K562 (cell line): ENCODE measurements around the gene LZTR1. TPM values are rescaled to one million over a fixed set of nuclear protein-coding genes. Genes with fewer than 3 reads are reported as not detected.

Experiments used
- ATF6 ChIP-seq: sonication (generic); formaldehyde crosslinking; IDR thresholded peaks from 2 replicates; pipeline ENCODE4 v1.4.0; 2020; ENCODE audit warnings: mild to moderate bottlenecking, missing genetic modification reagents
- CHD2 ChIP-seq: IDR thresholded peaks from 2 replicates; pipeline ENCODE4 v1.6.1; 2011; ENCODE audit warnings: low read depth, low read length
- CXXC5 ChIP-seq: fragments of 250-450 bp; sonication (Bioruptor Pico); IDR thresholded peaks from 2 replicates; pipeline ENCODE4 v1.8.0; 2022; ENCODE audit warnings: inconsistent platforms, mild to moderate bottlenecking, moderate library complexity
- ELK1 ChIP-seq: sonication (generic); formaldehyde crosslinking; IDR thresholded peaks from 2 replicates; pipeline ENCODE4 v1.8.1; 2022; ENCODE audit warnings: missing genetic modification reagents
- ETS1 ChIP-seq: conservative IDR thresholded peaks from 2 replicates; pipeline ENCODE4 v1.6.1; 2011; ENCODE audit warnings: low read depth, mild to moderate bottlenecking, low read length; ENCODE audit not compliant: control insufficient read depth
- FOXP1 ChIP-seq: sonication (generic); formaldehyde crosslinking; IDR thresholded peaks from 2 replicates; pipeline ENCODE4 v1.8.0; 2022; ENCODE audit warnings: mild to moderate bottlenecking, missing genetic modification reagents
- HNRNPUL1 ChIP-seq: fragments of 200-400 bp; formaldehyde crosslinking; IDR thresholded peaks from 2 replicates; pipeline ENCODE4 v1.6.1; 2017; ENCODE audit warnings: low read length
- LARP7 ChIP-seq: fragments of 450-650 bp; IDR thresholded peaks from 2 replicates; pipeline ENCODE4 v1.6.1; 2016
- MIER1 ChIP-seq: fragments of 450-650 bp; IDR thresholded peaks from 2 replicates; pipeline ENCODE4 v1.6.1; 2016; ENCODE audit warnings: antibody characterized with exemption, mild to moderate bottlenecking, low read depth
- NR4A1 ChIP-seq, 2 experiments: fragments of 250-450 bp in 1 of 2; fragments of 450-650 bp in 1 of 2; sonication (Bioruptor Pico) in 1 of 2; IDR thresholded peaks; 2 replicates each; pipeline versions ENCODE4 v1.4.0 to v1.6.1; 2016 to 2020; ENCODE audit warnings: mild to moderate bottlenecking in 2 of 2, missing compliant biosample characterization in 1 of 2, missing genetic modification characterization in 1 of 2, moderate library complexity in 1 of 2
- SMARCA5 ChIP-seq: fragments of 450-650 bp; IDR thresholded peaks from 2 replicates; pipeline ENCODE4 v1.6.1; 2016
- TCF3 ChIP-seq: sonication (generic); formaldehyde crosslinking; IDR thresholded peaks from 2 replicates; pipeline ENCODE4 v1.4.0; 2020; ENCODE audit warnings: mild to moderate bottlenecking, missing genetic modification reagents
- THAP7 ChIP-seq: fragments of 250-450 bp; sonication (Bioruptor Pico); IDR thresholded peaks from 2 replicates; pipeline ENCODE4 v1.5.0; 2021
- USF1 ChIP-seq: sonication (generic); formaldehyde crosslinking; IDR thresholded peaks from 2 replicates; pipeline ENCODE4 v1.9.0; 2022; ENCODE audit warnings: mild to moderate bottlenecking, missing genetic modification reagents
- ZNF124 ChIP-seq: sonication (generic); formaldehyde crosslinking; IDR thresholded peaks from 2 replicates; pipeline ENCODE4 v1.8.1; 2022; ENCODE audit warnings: missing genetic modification reagents
- ZNF282 ChIP-seq: sonication (generic); formaldehyde crosslinking; IDR thresholded peaks from 2 replicates; pipeline ENCODE4 v1.8.1; 2023; ENCODE audit warnings: missing genetic modification reagents
- ZNF431 ChIP-seq: sonication (generic); formaldehyde crosslinking; IDR thresholded peaks from 2 replicates; pipeline ENCODE4 v1.8.0; 2022; ENCODE audit warnings: mild to moderate bottlenecking, missing genetic modification reagents
- ZNF518B ChIP-seq: fragments of 250-450 bp; sonication (Bioruptor Pico); IDR thresholded peaks from 2 replicates; pipeline ENCODE4 v1.5.0; 2021; ENCODE audit warnings: mild to moderate bottlenecking, moderate library complexity
- polyA plus RNA-seq, 8 experiments: library from polyadenylated mRNA; depleted of rRNA in 4 of 8; stranded (reverse) in 5 of 8; unstranded in 3 of 8; fragments of >200 nt; fragmentation: Nextera tagmentation in 2 of 8; fragmentation: Illumina TruSeq in 1 of 8; extraction: Ambion mirVana in 2 of 8; extraction: Trizol in 1 of 8; gene quantifications; 2 replicates each; pipeline versions ENCODE4 v1.2.1 to v1.2.3, GENCODE V29; 2011 to 2014; ENCODE audit warnings: inconsistent platforms in 1 of 8, missing spikeins in 1 of 8
- total RNA-seq, 7 experiments: library from RNA; depleted of rRNA in 6 of 7; stranded (reverse); fragments of >200 nt in 6 of 7; fragmentation: Illumina TruSeq in 2 of 7; extraction: Trizol in 2 of 7; gene quantifications; 2 replicates each; pipeline versions ENCODE4 v1.2.1 to v1.2.3, GENCODE V29; 2011 to 2021; ENCODE audit warnings: low replicate concordance in 1 of 7

Gene LZTR1
- total and polyA plus RNA-seq, 9 of the 15 experiments (the other 6 are each of a cell fraction or from before 2014, with no cell fraction given) = 2.2 to 135 (median 63.0) TPM

GRCh38 chr22:20946080-20946986 lies 35.8 kb upstream of the LZTR1 start (continued):
- no peak for TF ChIP-seq ZNF431 (CRISPR knock-in tag)
- no peak for TF ChIP-seq MIER1
- TF ChIP-seq THAP7 (CRISPR knock-in tag) = no peak
- TF ChIP-seq CXXC5 (CRISPR knock-in tag) = no peak
- no peak for TF ChIP-seq CHD2
- TF ChIP-seq FOXP1 = peak; percentile 69
- TF ChIP-seq ZNF124 (CRISPR knock-in tag) = no peak
- TF ChIP-seq ETS1 = no peak
- no peak for TF ChIP-seq HNRNPUL1
- TF ChIP-seq ATF6 (CRISPR knock-in tag) = no peak
- no peak for TF ChIP-seq ZNF282 (CRISPR knock-in tag)
- TF ChIP-seq ELK1 = no peak
- no peak for TF ChIP-seq LARP7
- 0 out of 2 replicates have a peak, but pooled peaks have one; percentile 17 for TF ChIP-seq NR4A1 (CRISPR knock-in tag; IDR thresholded peaks at IDR 0.05)
- TF ChIP-seq NR4A1 (tag; IDR thresholded peaks at IDR 0.05) = no peak
- no peak for TF ChIP-seq USF1 (CRISPR knock-in tag)
- TF ChIP-seq ZNF518B (CRISPR knock-in tag) = no peak
- no peak for TF ChIP-seq TCF3 (CRISPR knock-in tag)
- no peak for TF ChIP-seq SMARCA5
